CD14-positive monocyte (primary cell): ENCODE measurements around the gene ZNF560. TPM values are rescaled to one million over a fixed set of nuclear protein-coding genes. Genes with fewer than 3 reads are reported as not detected.

ENCODE experiments used
- DNase-seq, 3 donors: peaks; one replicate each; pipeline ENCODE4 v3.0.0-alpha.2; 2011 to 2022
- H2AFZ ChIP-seq: 2 replicates; pipeline ENCODE4 v1.6.0; 2012; ENCODE audit warnings: mild to moderate bottlenecking, low read depth, low read length, inconsistent platforms; ENCODE audit not compliant: insufficient read depth, poor library complexity, severe bottlenecking
- H3K27ac ChIP-seq, 2 donors: 1 replicate in 1 of 2; 2 replicates in 1 of 2; pipeline ENCODE4 v1.5.1; 2012 to 2013; ENCODE audit warnings: low read length in 2 of 2, control low read depth in 1 of 2, inconsistent platforms in 1 of 2, low read depth in 1 of 2, mild to moderate bottlenecking in 1 of 2
- H3K27me3 ChIP-seq, 2 donors: one replicate each; pipeline versions ENCODE4 v1.6.0 to v1.6.1; 2011 to 2013; ENCODE audit warnings: low read length in 2 of 2; ENCODE audit not compliant: control insufficient read depth in 2 of 2, insufficient read depth in 2 of 2
- H3K36me3 ChIP-seq, 2 donors: replicated peaks in 1 of 2; 1 replicate in 1 of 2; 2 replicates in 1 of 2; pipeline versions ENCODE4 v1.5.1 to v1.6.1; 2012 to 2013; ENCODE audit warnings: low read length in 2 of 2, control low read depth in 1 of 2, inconsistent platforms in 1 of 2, mild to moderate bottlenecking in 1 of 2; ENCODE audit not compliant: insufficient read depth in 2 of 2, control insufficient read depth in 1 of 2
- H3K4me1 ChIP-seq, 2 donors: 1 replicate in 1 of 2; 2 replicates in 1 of 2; pipeline versions ENCODE4 v1.5.1 to v1.6.1; 2012 to 2013; ENCODE audit warnings: low read length in 2 of 2, control low read depth in 1 of 2, inconsistent platforms in 1 of 2, mild to moderate bottlenecking in 1 of 2, moderate library complexity in 1 of 2; ENCODE audit not compliant: insufficient read depth in 2 of 2, control insufficient read depth in 1 of 2
- H3K4me2 ChIP-seq: replicated peaks from 2 replicates; pipeline ENCODE3; 2012; ENCODE audit warnings: low read length, moderate library complexity, mild to moderate bottlenecking; ENCODE audit not compliant: poor library complexity, severe bottlenecking; ENCODE audit errors: extremely low read depth
- H3K4me3 ChIP-seq, 3 experiments: fragments of 200-600 bp in 1 of 3; sonication (generic) in 1 of 3; replicated peaks in 1 of 3; 1 replicate in 2 of 3; 2 replicates in 1 of 3; pipeline ENCODE4 v1.5.1; 2011 to 2013; ENCODE audit warnings: low read length in 3 of 3, mild to moderate bottlenecking in 3 of 3, control low read depth in 2 of 3, low read depth in 2 of 3, inconsistent platforms in 1 of 3, moderate library complexity in 1 of 3
- H3K79me2 ChIP-seq: 2 replicates; pipeline ENCODE4 v1.6.0; 2012; ENCODE audit warnings: mild to moderate bottlenecking, control low read depth, inconsistent platforms, low read length, moderate library complexity; ENCODE audit not compliant: insufficient read depth
- H3K9ac ChIP-seq: 2 replicates; pipeline ENCODE4 v1.6.0; 2017; ENCODE audit warnings: low read length, mild to moderate bottlenecking; ENCODE audit not compliant: insufficient read depth, poor library complexity, severe bottlenecking
- H3K9me3 ChIP-seq, 2 donors: replicated peaks in 1 of 2; 1 replicate in 1 of 2; 2 replicates in 1 of 2; pipeline versions ENCODE4 v1.5.1 to v1.6.1; 2012 to 2013; ENCODE audit warnings: low read length in 2 of 2, control low read depth in 1 of 2; ENCODE audit not compliant: control insufficient read depth in 1 of 2, insufficient read depth in 1 of 2
- H4K20me1 ChIP-seq: 2 replicates; pipeline ENCODE4 v1.6.0; 2012; ENCODE audit warnings: mild to moderate bottlenecking, low read length, control low read depth, moderate library complexity; ENCODE audit not compliant: insufficient read depth
- H3K27ac Mint-ChIP-seq, 7 donors: one replicate each; pipeline ENCODE4 v1.8.0; 2020; ENCODE audit warnings: mild to moderate bottlenecking in 7 of 7, mixed read lengths in 7 of 7, moderate library complexity in 6 of 7, inconsistent platforms in 2 of 7
- H3K27me3 Mint-ChIP-seq, 3 donors: one replicate each; pipeline ENCODE4 v1.8.0; 2021 to 2022; ENCODE audit warnings: low read depth in 3 of 3, mild to moderate bottlenecking in 3 of 3, mixed read lengths in 3 of 3, moderate library complexity in 3 of 3, inconsistent platforms in 1 of 3
- H3K36me3 Mint-ChIP-seq, 2 donors: one replicate each; pipeline ENCODE4 v1.8.0; 2020; ENCODE audit warnings: mixed read lengths in 2 of 2, inconsistent platforms in 1 of 2, mild to moderate bottlenecking in 1 of 2
- H3K4me1 Mint-ChIP-seq: one replicate; pipeline ENCODE4 v1.8.0; 2020; ENCODE audit warnings: mild to moderate bottlenecking, mixed read lengths
- H3K4me3 Mint-ChIP-seq, 2 donors: one replicate each; pipeline ENCODE4 v1.8.0; 2020; ENCODE audit warnings: mild to moderate bottlenecking in 2 of 2, mixed read lengths in 2 of 2, moderate library complexity in 1 of 2
- H3K9me3 Mint-ChIP-seq, 7 donors: one replicate each; pipeline ENCODE4 v1.8.0; 2020 to 2022; ENCODE audit warnings: mixed read lengths in 7 of 7, mild to moderate bottlenecking in 6 of 7, moderate library complexity in 6 of 7, inconsistent platforms in 2 of 7
- WGBS: methylation state at CpG from one replicate; pipeline ENCODE4 v1.1.5; 2013; ENCODE audit warnings: missing lambda C conversion rate; ENCODE audit not compliant: insufficient coverage; 5-methylcytosine and 5-hydroxymethylcytosine counted together
- intact Hi-C, 2 donors: fragments of 100-400 bp; cut with micrococcal nuclease; formaldehyde crosslinking; loops; one replicate each; pipeline versions ENCODE4 v1.15.0 to v1.15.1; 2023
- polyA plus RNA-seq, 3 donors: library from polyadenylated mRNA; depleted of rRNA in 1 of 3; unstranded in 2 of 3; stranded (reverse) in 1 of 3; fragments of 300-500 nt in 2 of 3; fragments of >200 nt in 1 of 3; fragmentation: Illumina TruSeq in 2 of 3; gene quantifications; 1 replicate in 2 of 3; 2 replicates in 1 of 3; pipeline ENCODE4 v1.2.3, GENCODE V29; 2012 to 2021
- TF ChIP-seq, protein P1 (sequence below): fragments of 200-600 bp; IDR thresholded peaks from one replicate; pipeline ENCODE4 v1.8.0; 2022; ENCODE audit warnings: antibody characterized with exemption, mild to moderate bottlenecking

ZNF560 gene
- polyA plus RNA-seq, 3 donors: not detected

DNA sequence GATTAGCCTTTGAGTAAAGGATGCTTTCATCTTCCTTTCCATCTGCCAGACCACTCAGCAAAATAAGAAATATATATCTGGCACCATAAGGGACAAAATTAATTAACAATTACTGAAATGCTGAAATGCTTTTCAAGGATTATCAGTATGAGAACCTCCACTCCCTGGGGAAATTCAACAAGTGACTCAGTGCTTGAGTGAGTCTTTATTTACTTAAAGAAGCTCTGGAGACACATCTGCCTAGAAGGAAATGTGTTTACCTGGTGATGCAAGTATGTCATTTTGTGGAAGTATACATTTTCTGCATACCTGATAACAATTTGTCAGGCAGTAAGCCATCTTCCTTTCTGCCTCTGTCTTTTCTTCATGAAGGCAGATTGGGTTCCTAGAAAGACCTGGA is 23.4 kb downstream of the ZNF560 start:
- peaks cover 29 to 77% (median 60%) of the 10 kb centered on the region in 7 donors for H3K9me3 Mint-ChIP-seq

DNA sequence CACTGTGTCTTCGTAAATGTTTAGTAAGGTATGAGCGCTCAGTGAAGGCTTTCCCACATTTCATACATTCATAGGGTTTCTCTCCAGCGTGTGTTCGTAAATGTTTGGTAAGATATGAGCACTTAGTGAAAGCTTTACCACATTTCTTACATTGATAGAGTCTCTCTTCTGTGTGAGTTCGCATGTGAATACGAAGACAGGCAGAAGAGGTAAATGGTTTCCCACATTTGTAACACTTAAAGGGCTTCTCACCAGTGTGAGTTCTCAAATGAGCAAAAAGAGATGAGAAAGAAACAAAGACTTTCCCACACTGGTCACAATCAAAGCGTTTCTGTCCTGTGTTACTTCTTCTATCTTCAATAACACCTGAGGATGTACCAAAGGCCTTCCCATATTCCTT is 31.3 kb downstream of the ZNF560 start:
- Histone ChIP-seq H3K79me2 (no peaks in the 10 kb centered on the region), H3K4me2 (no peak overlapping the region), H3K4me1 (no peaks in the 10 kb centered on the region), H3K9ac (no peak overlapping the region), H3K27ac (no peak overlapping the region), H4K20me1 (no peaks in the 10 kb centered on the region), H2AFZ (no peak overlapping the region), H3K27me3 (no peaks in the 10 kb centered on the region), H3K36me3 (no peaks in the 10 kb centered on the region), H3K4me3 (no peak overlapping the region), H3K9me3 (peaks cover 46 to 82% of the 10 kb centered on the region in 2 donors)
- Mint-ChIP-seq H3K9me3 (peaks cover 21 to 79% (median 66%) of the 10 kb centered on the region in 7 donors), H3K4me3 (no peak overlapping the region), H3K4me1 (no peaks in the 10 kb centered on the region), H3K36me3 (no peaks in the 10 kb centered on the region), H3K27ac (no peak overlapping the region), H3K27me3 (peaks cover 0 to 2% (median 1%) of the 10 kb centered on the region in 3 donors)
- WGBS: no CpG with 5 or more reads among the region's 7 CpGs
- DNase-seq: no peak
- intact Hi-C loops: no loop called here
- TF ChIP-seq, protein P1, sequence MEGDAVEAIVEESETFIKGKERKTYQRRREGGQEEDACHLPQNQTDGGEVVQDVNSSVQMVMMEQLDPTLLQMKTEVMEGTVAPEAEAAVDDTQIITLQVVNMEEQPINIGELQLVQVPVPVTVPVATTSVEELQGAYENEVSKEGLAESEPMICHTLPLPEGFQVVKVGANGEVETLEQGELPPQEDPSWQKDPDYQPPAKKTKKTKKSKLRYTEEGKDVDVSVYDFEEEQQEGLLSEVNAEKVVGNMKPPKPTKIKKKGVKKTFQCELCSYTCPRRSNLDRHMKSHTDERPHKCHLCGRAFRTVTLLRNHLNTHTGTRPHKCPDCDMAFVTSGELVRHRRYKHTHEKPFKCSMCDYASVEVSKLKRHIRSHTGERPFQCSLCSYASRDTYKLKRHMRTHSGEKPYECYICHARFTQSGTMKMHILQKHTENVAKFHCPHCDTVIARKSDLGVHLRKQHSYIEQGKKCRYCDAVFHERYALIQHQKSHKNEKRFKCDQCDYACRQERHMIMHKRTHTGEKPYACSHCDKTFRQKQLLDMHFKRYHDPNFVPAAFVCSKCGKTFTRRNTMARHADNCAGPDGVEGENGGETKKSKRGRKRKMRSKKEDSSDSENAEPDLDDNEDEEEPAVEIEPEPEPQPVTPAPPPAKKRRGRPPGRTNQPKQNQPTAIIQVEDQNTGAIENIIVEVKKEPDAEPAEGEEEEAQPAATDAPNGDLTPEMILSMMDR: no peak

More for the DNA sequence above, 23.4 kb downstream of the ZNF560 start:
- no peak overlapping the region for H3K9ac ChIP-seq
- Mint-ChIP-seq H3K36me3 (no peaks in the 10 kb centered on the region), H3K4me1 (no peaks in the 10 kb centered on the region), H3K27ac (no peak overlapping the region), H3K27me3 (peaks cover 0 to 2% (median 0%) of the 10 kb centered on the region in 3 donors), H3K4me3 (no peak overlapping the region)
- no peaks in the 10 kb centered on the region for H3K36me3 ChIP-seq
- H3K27me3 ChIP-seq: no peaks in the 10 kb centered on the region
- intact Hi-C loops: no loop called here
- no peaks in the 10 kb centered on the region for H3K4me1 ChIP-seq
- H3K4me2 ChIP-seq: no peak overlapping the region
- H2AFZ ChIP-seq: no peak overlapping the region
- TF ChIP-seq, protein P1: no peak
- no peak overlapping the region for H3K27ac ChIP-seq
- H4K20me1 ChIP-seq: no peaks in the 10 kb centered on the region
- H3K79me2 ChIP-seq: no peaks in the 10 kb centered on the region
- no peak for DNase-seq
- peaks cover 37 to 70% of the 10 kb centered on the region in 2 donors for H3K9me3 ChIP-seq
- H3K4me3 ChIP-seq: no peak overlapping the region
